ENCODE results near the gene SMIM12.

DNA sequence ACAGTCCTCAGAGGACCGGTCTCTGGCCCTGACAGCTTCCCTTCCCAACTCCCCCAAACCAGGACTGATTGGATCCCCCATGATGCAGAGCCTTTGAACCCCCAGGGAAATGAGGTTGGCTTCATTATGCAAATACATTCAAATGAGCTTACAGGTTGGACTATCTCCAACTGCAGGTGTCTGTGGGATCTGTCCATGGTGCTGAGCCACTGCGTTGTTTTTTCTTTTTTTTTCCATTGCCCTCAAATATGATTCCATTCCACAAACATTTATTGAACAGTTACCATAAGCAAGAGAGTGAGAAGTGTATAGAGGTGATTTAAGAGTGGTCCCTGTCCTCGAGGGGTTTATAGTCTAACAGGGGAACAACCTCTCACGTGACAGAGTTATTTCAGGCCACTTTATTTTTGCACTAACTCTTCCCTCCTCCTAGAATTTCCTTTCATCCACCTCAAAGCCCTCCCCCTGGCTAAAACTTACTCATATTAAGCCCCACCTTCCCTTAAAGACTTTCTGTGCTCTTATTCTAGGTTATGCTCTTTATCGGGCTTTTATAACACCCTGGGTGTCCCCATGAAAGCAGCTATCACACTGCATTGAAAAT, 48.0 kb upstream of the SMIM12 start:
- TF ChIP-seq, protein P1, sequence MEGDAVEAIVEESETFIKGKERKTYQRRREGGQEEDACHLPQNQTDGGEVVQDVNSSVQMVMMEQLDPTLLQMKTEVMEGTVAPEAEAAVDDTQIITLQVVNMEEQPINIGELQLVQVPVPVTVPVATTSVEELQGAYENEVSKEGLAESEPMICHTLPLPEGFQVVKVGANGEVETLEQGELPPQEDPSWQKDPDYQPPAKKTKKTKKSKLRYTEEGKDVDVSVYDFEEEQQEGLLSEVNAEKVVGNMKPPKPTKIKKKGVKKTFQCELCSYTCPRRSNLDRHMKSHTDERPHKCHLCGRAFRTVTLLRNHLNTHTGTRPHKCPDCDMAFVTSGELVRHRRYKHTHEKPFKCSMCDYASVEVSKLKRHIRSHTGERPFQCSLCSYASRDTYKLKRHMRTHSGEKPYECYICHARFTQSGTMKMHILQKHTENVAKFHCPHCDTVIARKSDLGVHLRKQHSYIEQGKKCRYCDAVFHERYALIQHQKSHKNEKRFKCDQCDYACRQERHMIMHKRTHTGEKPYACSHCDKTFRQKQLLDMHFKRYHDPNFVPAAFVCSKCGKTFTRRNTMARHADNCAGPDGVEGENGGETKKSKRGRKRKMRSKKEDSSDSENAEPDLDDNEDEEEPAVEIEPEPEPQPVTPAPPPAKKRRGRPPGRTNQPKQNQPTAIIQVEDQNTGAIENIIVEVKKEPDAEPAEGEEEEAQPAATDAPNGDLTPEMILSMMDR (IDR thresholded peaks at IDR 0.05; ENCODE audit: low read depth, low read length), result no peak
- no peak for TF ChIP-seq EZH2phosphoT487 (IDR thresholded peaks at IDR 0.05; ENCODE audit: low read depth)

All from OCI-LY3 (cell line).